Subcutaneous adipose tissue (tissue), 4 donors: ENCODE results near the gene NXNL1. TPM values are rescaled to one million over a fixed set of nuclear protein-coding genes. Genes with fewer than 3 reads are reported as not detected.

Experiments used
- CTCF ChIP-seq: fragments of 450-650 bp; IDR thresholded peaks from one replicate; pipeline ENCODE4 v1.5.1; 2016; ENCODE audit warnings: low read depth, mild to moderate bottlenecking, control low read depth, antibody characterized with exemption, moderate library complexity
- total RNA-seq, 4 donors: library from RNA; depleted of rRNA; stranded (reverse); fragments of >200 nt; gene quantifications; one replicate each; pipeline ENCODE4 v1.1.0, GENCODE V29; 2016

The NXNL1 gene
- total RNA-seq, 4 donors from 2014 or later = 1.3 to 2.1 TPM; not detected in 2

GRCh38 chr19:17448131-17448967 lies 12.4 kb downstream of the NXNL1 start, which contains the start of gene TMEM221:
Gene TMEM221, minus strand, starts transcription at chr19:17448668. Its CDS starts 206 bp downstream, at chr19:17448462.
- no peak for TF ChIP-seq CTCF

GRCh38 chr19:17447704-17448130 lies 13.0 kb downstream of the NXNL1 start:
- no peak for TF ChIP-seq CTCF

DNA sequence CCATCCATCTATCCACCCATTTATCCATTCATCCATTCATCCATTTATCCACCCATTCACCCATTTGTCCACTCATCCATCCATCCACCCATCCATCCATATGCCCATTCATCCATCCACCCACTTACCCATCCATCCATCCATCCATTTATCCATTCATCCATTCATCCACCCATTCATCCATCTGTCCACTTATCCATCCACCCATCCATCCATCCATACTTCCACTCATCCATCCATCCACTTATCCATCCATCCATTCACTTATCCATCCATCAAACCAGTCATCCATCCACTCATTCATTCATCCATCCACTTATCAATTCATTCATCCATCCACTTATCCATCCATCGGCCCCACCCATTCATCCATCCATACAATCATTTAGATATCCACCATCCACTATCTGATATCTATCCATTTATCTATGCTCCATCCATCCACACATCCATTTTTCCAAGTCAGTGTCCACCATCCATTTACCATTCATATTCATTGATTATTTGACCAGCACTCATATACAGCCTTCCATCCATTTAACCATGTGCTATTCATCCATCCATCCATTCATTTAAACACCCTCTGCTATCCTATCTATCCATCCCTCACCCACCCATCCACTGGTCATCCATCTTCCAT lies 15.1 kb downstream of the NXNL1 start:
- no peak for TF ChIP-seq CTCF

DNA sequence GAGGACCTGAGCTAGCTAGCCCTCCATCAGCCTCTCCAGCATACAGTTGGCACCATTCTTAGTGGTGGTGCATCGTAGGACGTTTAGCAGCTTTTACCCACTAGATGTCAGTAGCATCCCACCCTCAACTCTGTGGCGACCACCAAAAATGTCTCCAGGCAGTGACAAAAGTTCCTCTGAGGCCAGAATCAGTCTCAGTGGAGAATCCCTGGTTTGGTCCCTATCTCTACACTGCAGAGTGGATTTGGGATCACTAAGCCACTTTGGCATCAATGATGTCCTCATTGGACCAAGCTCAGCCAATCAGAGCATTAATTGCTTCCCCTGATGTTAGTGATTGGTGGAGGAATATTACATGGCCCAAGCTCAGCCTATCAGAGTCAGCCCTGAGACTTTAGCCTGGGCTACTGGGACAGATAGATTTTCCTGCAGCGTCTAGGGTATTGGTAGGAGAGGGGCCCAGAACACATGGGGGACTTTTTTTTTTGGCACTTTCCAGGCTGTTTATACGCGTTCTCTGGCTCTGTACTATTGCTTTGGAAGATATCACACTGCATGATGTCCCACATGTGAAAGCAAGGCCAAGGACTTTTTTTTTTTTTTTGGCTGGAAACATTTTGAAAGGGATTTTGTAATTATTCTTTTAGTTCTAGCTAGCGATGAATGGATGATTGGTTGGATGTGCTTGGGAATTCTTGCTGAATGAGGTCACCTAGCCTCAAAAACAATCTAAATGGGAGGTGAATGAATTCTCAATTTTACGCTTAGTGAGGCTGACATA lies 19.3 kb downstream of the NXNL1 start:
- no peak for TF ChIP-seq CTCF

DNA sequence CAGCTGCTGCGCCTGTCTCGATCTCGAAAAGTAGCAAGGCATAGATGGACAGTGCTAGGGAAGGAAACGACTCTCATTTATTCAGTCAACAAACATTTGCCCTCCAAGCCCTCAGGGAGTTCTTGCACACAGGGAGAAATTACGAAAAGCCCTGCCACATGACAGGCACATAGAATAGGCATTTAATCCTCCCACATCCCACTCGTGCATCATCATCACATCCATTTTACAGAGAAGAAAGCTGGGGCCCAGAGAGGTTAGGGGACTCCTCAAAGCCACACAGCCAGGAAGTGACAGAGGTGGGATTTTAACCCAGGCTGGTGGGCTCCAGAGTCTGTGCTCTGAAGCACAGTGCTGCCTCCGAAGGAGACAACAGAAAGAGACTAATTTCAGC lies 23.9 kb downstream of the NXNL1 start:
- TF ChIP-seq CTCF = no peak

DNA sequence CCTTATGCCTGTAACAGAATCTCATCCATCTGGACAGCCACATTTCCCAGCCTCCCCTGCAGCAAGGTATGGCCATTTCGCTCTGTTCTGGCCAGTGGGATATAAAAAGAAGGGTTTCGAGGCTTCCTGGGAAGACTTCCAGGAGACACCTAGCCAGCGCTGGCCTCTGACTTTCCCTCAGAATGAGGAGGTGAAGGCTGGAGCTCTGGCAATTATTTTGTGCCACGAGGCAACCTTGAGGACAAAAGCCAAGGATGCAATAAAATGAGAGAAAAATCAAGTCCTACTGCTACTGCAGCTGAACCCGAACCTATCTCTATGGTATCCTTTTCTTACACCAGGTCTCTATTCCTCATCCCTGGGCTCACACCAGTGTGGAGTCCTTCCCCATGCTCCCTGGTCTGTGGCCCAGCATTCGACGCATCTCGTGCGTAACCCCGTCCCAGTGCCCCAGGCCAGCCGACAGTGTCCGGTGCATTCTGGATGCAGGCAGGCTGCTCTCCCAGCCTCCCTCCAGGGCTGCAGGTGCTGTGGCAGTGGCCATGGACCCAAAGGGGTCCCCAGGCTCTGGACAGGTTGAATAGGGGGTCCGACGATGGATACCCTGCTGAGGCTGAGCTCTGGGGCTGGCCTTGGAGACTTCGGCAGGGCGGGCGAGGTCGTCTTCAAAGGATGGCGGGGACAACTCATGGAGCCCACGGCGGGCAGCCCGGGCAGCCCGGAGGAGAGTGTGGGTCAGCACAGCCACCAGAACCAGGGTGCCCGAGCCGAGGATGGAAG lies 24.4 kb downstream of the NXNL1 start:
- TF ChIP-seq CTCF = no peak
